Colonic mucosa (tissue), 4 donors: Measurements from ENCODE around the gene P2RY12. TPM values are rescaled to one million over a fixed set of nuclear protein-coding genes. Genes with fewer than 3 reads are reported as not detected.

ENCODE experiments used
- DNase-seq: peaks from one replicate; pipeline ENCODE4 v3.0.0-alpha.2; 2020
- H3K27ac ChIP-seq: fragments of 200-600 bp; one replicate; pipeline ENCODE4 v1.8.0; 2021
- H3K27me3 ChIP-seq: fragments of 200-600 bp; one replicate; pipeline ENCODE4 v1.8.0; 2021
- H3K36me3 ChIP-seq: fragments of 200-600 bp; one replicate; pipeline ENCODE4 v1.8.0; 2021
- H3K4me1 ChIP-seq: fragments of 200-600 bp; one replicate; pipeline ENCODE4 v1.8.0; 2021; ENCODE audit warnings: mild to moderate bottlenecking
- H3K4me3 ChIP-seq: fragments of 200-600 bp; one replicate; pipeline ENCODE4 v1.8.0; 2021
- H3K9ac ChIP-seq, 2 donors: one replicate each; pipeline ENCODE4 v1.7.0; 2013; ENCODE audit warnings: control low read depth in 2 of 2, low read depth in 2 of 2, low read length in 2 of 2
- H3K9me3 ChIP-seq: fragments of 200-600 bp; one replicate; pipeline ENCODE4 v1.8.0; 2021
- CTCF ChIP-seq: fragments of 200-600 bp; IDR thresholded peaks from one replicate; pipeline ENCODE4 v1.8.0; 2022; ENCODE audit warnings: antibody characterized with exemption, mild to moderate bottlenecking
- intact Hi-C: fragments of 100-400 bp; cut with DNase I; formaldehyde crosslinking; loops from one replicate; pipeline ENCODE4 v1.14.1; 2022
- total RNA-seq, 2 donors: library from RNA; stranded (reverse); fragmentation: NEBNext Ultra II Directional in 1 of 2; extraction: Animal tissue kit (Norgen Biotek cat#: 25700) in 1 of 2; gene quantifications; one replicate each; pipeline ENCODE4 v1.2.1, GENCODE V29; 2021
- donor health status: healthy.
- donor health status: DM: no; HTN: no; CAD: no.
- donor health status: DM: no; HTN: no; CAD: no.

Gene P2RY12
- total RNA-seq, 2 donors from 2014 or later = 0.17 to 0.72 TPM

GRCh38 chr3:151299006-151299405 lies 85.5 kb downstream of the P2RY12 start:
- H3K27ac ChIP-seq = no peak overlapping the region
- no peaks in the 10 kb centered on the region for H3K9me3 ChIP-seq
- H3K36me3 ChIP-seq = no peaks in the 10 kb centered on the region
- H3K4me3 ChIP-seq = no peak overlapping the region
- H3K4me1 ChIP-seq = no peaks in the 10 kb centered on the region
- no peak overlapping the region for H3K9ac ChIP-seq
- no peak for TF ChIP-seq CTCF
- intact Hi-C loops = no loop called here
- DNase-seq = no peak
- H3K27me3 ChIP-seq = no peaks in the 10 kb centered on the region

GRCh38 chr3:151297429-151297828 lies 87.1 kb downstream of the P2RY12 start:
- H3K4me3 ChIP-seq = no peak overlapping the region
- no peak for DNase-seq
- no peak overlapping the region for H3K27ac ChIP-seq
- no peak for TF ChIP-seq CTCF
- no peaks in the 10 kb centered on the region for H3K9me3 ChIP-seq
- no peaks in the 10 kb centered on the region for H3K27me3 ChIP-seq
- intact Hi-C loops = no loop called here
- no peak overlapping the region for H3K9ac ChIP-seq
- H3K4me1 ChIP-seq = no peaks in the 10 kb centered on the region
- H3K36me3 ChIP-seq = no peaks in the 10 kb centered on the region

- intact Hi-C loops = no loop called here
- H3K9ac ChIP-seq = no peak overlapping the region
Measured at GRCh38 chr3:151296226-151296625, 88.3 kb downstream of the P2RY12 start.

GRCh38 chr3:151293127-151293526 lies 91.4 kb downstream of the P2RY12 start:
- Histone ChIP-seq H3K4me1 (no peaks in the 10 kb centered on the region), H3K9ac (no peak overlapping the region), H3K27me3 (no peaks in the 10 kb centered on the region), H3K36me3 (no peaks in the 10 kb centered on the region), H3K4me3 (no peak overlapping the region), H3K9me3 (no peaks in the 10 kb centered on the region), H3K27ac (no peak overlapping the region)
- no peak for DNase-seq
- intact Hi-C loops = no loop called here
- TF ChIP-seq CTCF = no peak

More at GRCh38 chr3:151296226-151296625, 88.3 kb downstream of the P2RY12 start:
- Histone ChIP-seq H3K36me3 (no peaks in the 10 kb centered on the region), H3K27ac (no peak overlapping the region), H3K9me3 (no peaks in the 10 kb centered on the region), H3K27me3 (no peaks in the 10 kb centered on the region), H3K4me1 (no peaks in the 10 kb centered on the region), H3K4me3 (no peak overlapping the region)
- DNase-seq = no peak
- no peak for TF ChIP-seq CTCF

GRCh38 chr3:151290673-151291072 lies 93.9 kb downstream of the P2RY12 start:
- Histone ChIP-seq H3K4me1 (no peaks in the 10 kb centered on the region), H3K27ac (no peak overlapping the region), H3K36me3 (no peaks in the 10 kb centered on the region), H3K4me3 (no peak overlapping the region), H3K9ac (no peak overlapping the region), H3K27me3 (no peaks in the 10 kb centered on the region), H3K9me3 (no peaks in the 10 kb centered on the region)
- intact Hi-C loops = no loop called here
- no peak for TF ChIP-seq CTCF
- no peak for DNase-seq

- Histone ChIP-seq H3K27me3 (no peaks in the 10 kb centered on the region), H3K4me3 (no peak overlapping the region), H3K27ac (no peak overlapping the region), H3K9ac (no peak overlapping the region), H3K4me1 (no peaks in the 10 kb centered on the region), H3K9me3 (no peaks in the 10 kb centered on the region), H3K36me3 (no peaks in the 10 kb centered on the region)
- intact Hi-C loops = no loop called here
- no peak for TF ChIP-seq CTCF
- no peak for DNase-seq
Measured at GRCh38 chr3:151289445-151289844, 95.1 kb downstream of the P2RY12 start.
